DMS114 treated with DMSO at 0.1 percent for 48 hours (cell line): ENCODE data around the gene TMC8.

Source experiments
- DNase-seq: peaks from one replicate; lab custom pipeline; 2025; ENCODE audit not compliant: unreplicated experiment; lab: John Stamatoyannopoulos, UW

The TMC8 gene

GRCh38 chr17:78122931-78123249 is 7.7 kb upstream of the TMC8 start:
- no peak for DNase-seq

- DNase-seq, result no peak
Observed at GRCh38 chr17:78123258-78123929, 7.2 kb upstream of the TMC8 start.

GRCh38 chr17:78124081-78124835 is 6.3 kb upstream of the TMC8 start:
- no peak for DNase-seq

- no peak for DNase-seq
Observed at GRCh38 chr17:78124836-78125137, 5.8 kb upstream of the TMC8 start.

- no peak for DNase-seq
Observed at GRCh38 chr17:78125138-78125913, 5.2 kb upstream of the TMC8 start.

GRCh38 chr17:78125976-78126894 is 4.3 kb upstream of the TMC8 start:
- no peak for DNase-seq

GRCh38 chr17:78126895-78127238 is 3.7 kb upstream of the TMC8 start:
- DNase-seq, result no peak

GRCh38 chr17:78127239-78127887 is 3.2 kb upstream of the TMC8 start:
- no peak for DNase-seq

- no peak for DNase-seq
Observed at GRCh38 chr17:78127888-78128550, 2.6 kb upstream of the TMC8 start.

- no peak for DNase-seq
Observed at GRCh38 chr17:78128551-78129350, 1.8 kb upstream of the TMC8 start, which contains the start of gene TMC6. Gene TMC6 (minus strand): TSS chr17:78128755. CDS start chr17:78126832, 1,923 bp downstream.

- no peak for DNase-seq
Observed at GRCh38 chr17:78129351-78130089, 1.1 kb upstream of the TMC8 start.

GRCh38 chr17:78130090-78130436 is 508 bp upstream of the TMC8 start:
- DNase-seq, result no peak

- no peak for DNase-seq
Observed at GRCh38 chr17:78131172-78132083, 857 bp downstream of the TMC8 start.

GRCh38 chr17:78132084-78132676 is 1.6 kb downstream of the TMC8 start:
- DNase-seq, result no peak

GRCh38 chr17:78132767-78133178 is 2.2 kb downstream of the TMC8 start:
- DNase-seq, result no peak

GRCh38 chr17:78133179-78133951 is 2.8 kb downstream of the TMC8 start:
- DNase-seq, result no peak
